Femur (tissue), 1 donor: ENCODE measurements around the gene EIF2S2.

Source experiments
- DNase-seq: peaks from one replicate; pipeline ENCODE4 v3.0.0-alpha.2; 2017

Gene EIF2S2

GRCh38 chr20:34088305-34089174 is 23.5 kb downstream of the EIF2S2 start:
- no peak for DNase-seq

- DNase-seq = no peak
These were observed 26.5 kb downstream of the EIF2S2 start for GRCh38 chr20:34085544-34086040.

GRCh38 chr20:34084227-34084923 is 27.7 kb downstream of the EIF2S2 start:
- DNase-seq = no peak

- no peak for DNase-seq
These were observed 28.3 kb downstream of the EIF2S2 start for GRCh38 chr20:34083781-34084180.

GRCh38 chr20:34083137-34083536 is 28.9 kb downstream of the EIF2S2 start:
- peak; percentile 64 for DNase-seq

GRCh38 chr20:34082232-34082887 is 29.7 kb downstream of the EIF2S2 start:
- no peak for DNase-seq

- DNase-seq = no peak
These were observed 32.2 kb downstream of the EIF2S2 start for GRCh38 chr20:34079818-34080217.

GRCh38 chr20:34078540-34078939 is 33.5 kb downstream of the EIF2S2 start:
- DNase-seq = no peak

- no peak for DNase-seq
These were observed 35.1 kb downstream of the EIF2S2 start for GRCh38 chr20:34076952-34077351.

GRCh38 chr20:34075647-34076046 is 36.4 kb downstream of the EIF2S2 start:
- no peak for DNase-seq

- DNase-seq = no peak
These were observed 37.8 kb downstream of the EIF2S2 start for GRCh38 chr20:34074101-34074760.

GRCh38 chr20:34072778-34073177 is 39.3 kb downstream of the EIF2S2 start:
- DNase-seq = no peak

- DNase-seq = no peak
These were observed 40.0 kb downstream of the EIF2S2 start for GRCh38 chr20:34072076-34072475.

- no peak for DNase-seq
These were observed 41.2 kb downstream of the EIF2S2 start for GRCh38 chr20:34070859-34071258.

- no peak for DNase-seq
These were observed 42.0 kb downstream of the EIF2S2 start for GRCh38 chr20:34070079-34070439.

GRCh38 chr20:34069341-34070078 is 42.5 kb downstream of the EIF2S2 start:
- DNase-seq = peak; percentile 89

- no peak for DNase-seq
These were observed 44.0 kb downstream of the EIF2S2 start for GRCh38 chr20:34068001-34068400.

GRCh38 chr20:34066476-34067090 is 45.5 kb downstream of the EIF2S2 start:
- no peak for DNase-seq

- DNase-seq = no peak
These were observed 46.8 kb downstream of the EIF2S2 start for GRCh38 chr20:34065260-34065659.

GRCh38 chr20:34064286-34064685 is 47.8 kb downstream of the EIF2S2 start:
- no peak for DNase-seq

- no peak for DNase-seq
These were observed 49.2 kb downstream of the EIF2S2 start for GRCh38 chr20:34062570-34063482.
